HG03135 (cell line): Measurements from ENCODE around the gene SPA17.

Experiments
- ATAC-seq: cut with Tn5 transposase; IDR thresholded peaks from one replicate; pipeline ENCODE4 v1.9.1; 2021; ENCODE audit warnings: mild to moderate bottlenecking, moderate library complexity; ENCODE audit not compliant: unreplicated experiment

Gene SPA17

GRCh38 chr11:124661553-124661952 lies 12.2 kb upstream of the SPA17 start:
- ATAC-seq = no peak

- no peak for ATAC-seq
Observed at GRCh38 chr11:124662106-124662505, 11.6 kb upstream of the SPA17 start.

DNA sequence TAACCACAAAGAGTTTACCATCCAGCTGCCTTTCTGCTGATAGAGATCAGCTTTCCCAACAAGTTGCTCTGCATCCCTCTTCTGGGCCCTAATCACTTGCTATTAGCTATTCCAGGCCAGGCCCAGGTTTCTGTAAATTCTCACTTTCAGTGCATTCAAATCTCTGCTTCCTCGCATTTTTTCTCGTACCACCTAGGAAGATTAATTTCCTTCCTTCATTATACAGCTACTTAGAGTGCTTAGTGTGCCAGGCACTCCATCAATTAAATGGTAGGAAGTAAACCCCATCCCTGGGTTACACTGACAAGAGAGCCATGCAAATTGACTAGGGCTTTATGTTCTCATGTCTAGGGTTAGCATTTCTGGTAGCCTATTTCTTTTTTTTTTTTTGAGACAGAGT lies 9.8 kb upstream of the SPA17 start:
- ATAC-seq = no peak

DNA sequence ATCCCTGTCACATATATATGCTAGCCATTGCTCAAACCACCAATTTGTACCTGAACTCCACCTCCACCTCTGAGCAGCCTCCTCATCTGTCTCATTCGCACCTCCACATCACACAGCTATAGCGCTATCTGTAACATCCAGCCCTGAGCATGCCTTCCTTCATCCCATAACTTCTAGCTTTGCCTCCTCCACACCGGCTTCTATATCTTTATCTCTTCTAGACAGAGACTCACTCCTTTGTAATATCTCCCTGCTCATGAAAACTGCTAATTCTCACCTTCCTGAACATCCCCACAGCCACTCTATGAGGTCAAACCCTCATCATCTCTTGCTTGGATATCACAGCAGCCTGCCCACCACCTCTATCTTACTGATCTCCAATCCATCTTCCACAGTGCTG lies 6.1 kb upstream of the SPA17 start:
- no peak for ATAC-seq

GRCh38 chr11:124669193-124669592 lies 4.5 kb upstream of the SPA17 start:
- no peak for ATAC-seq

GRCh38 chr11:124670732-124671131 lies 3.0 kb upstream of the SPA17 start:
- ATAC-seq = no peak

GRCh38 chr11:124672536-124673215 lies 1.0 kb upstream of the SPA17 start:
- ATAC-seq = no peak

DNA sequence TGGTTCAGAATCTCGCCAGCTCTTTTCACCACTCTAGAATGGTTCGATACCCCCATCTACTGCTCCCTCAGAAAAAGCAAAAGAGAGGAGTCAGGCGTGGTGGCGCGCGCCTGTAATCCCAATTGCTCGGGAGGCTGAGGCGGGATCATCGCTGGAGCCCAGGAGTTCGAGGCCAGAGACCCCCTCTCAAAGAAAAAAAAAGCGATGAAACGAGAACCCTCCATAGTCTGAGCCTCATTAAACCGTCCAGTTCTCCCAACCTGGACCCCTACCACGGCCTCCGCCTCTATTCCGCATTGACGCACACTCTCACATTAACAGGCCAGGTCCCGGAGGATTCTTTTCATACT lies 439 bp downstream of the SPA17 start:
- ATAC-seq = no peak

GRCh38 chr11:124674571-124674970 lies 867 bp downstream of the SPA17 start:
- no peak for ATAC-seq

GRCh38 chr11:124676386-124676785 lies 2.7 kb downstream of the SPA17 start:
- no peak for ATAC-seq

GRCh38 chr11:124678416-124678815 lies 4.7 kb downstream of the SPA17 start:
- ATAC-seq = no peak

GRCh38 chr11:124681421-124681820 lies 7.7 kb downstream of the SPA17 start:
- ATAC-seq = no peak

DNA sequence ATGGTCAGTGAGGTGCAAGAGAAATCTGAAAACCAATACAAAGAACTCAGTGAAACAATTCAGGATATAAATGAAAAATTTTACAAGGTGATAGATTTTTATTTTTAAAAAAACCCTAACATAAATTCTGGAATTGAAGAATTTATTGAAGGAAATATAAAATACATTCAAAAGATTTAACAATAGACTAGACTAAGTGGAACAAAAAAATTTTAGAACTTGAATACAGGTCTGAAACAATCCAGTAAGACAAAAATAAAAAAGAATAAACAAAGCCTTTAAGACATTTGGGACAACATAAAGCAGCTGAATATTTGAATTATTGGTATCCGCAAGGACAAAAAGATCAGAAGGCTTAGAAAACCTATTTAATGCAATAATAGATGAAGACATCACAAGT lies 8.7 kb downstream of the SPA17 start:
- no peak for ATAC-seq

GRCh38 chr11:124693142-124693541 lies 19.4 kb downstream of the SPA17 start:
- ATAC-seq = no peak

- no peak for ATAC-seq
Observed at GRCh38 chr11:124699547-124699946, 25.8 kb downstream of the SPA17 start.

DNA sequence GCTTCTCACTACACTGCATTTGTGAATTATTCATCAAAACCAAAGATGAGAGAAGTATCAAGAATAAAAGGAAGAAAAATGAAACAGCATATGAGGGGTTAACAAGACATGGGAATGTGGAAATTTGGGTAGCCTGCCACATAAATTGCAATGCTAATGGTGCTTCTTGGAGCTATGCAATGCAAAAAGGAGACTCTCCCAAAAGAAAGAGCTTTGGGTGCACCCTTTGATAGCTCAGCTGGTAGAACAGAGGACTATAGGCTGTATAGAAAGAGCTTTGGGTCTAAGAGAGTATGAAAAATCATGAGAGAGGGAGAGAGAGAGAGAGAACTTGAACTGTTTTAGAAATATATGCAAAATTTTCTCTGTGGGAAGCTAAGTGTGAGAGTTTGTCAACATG lies 26.3 kb downstream of the SPA17 start:
- ATAC-seq = no peak

GRCh38 chr11:124707829-124708228 lies 34.1 kb downstream of the SPA17 start:
- no peak for ATAC-seq

- ATAC-seq = no peak
Observed at GRCh38 chr11:124712392-124712791, 38.7 kb downstream of the SPA17 start.

- ATAC-seq = no peak
Observed at GRCh38 chr11:124716591-124716990, 42.9 kb downstream of the SPA17 start.

GRCh38 chr11:124717421-124717785 lies 43.7 kb downstream of the SPA17 start:
- no peak for ATAC-seq

- no peak for ATAC-seq
Observed at GRCh38 chr11:124717786-124718651, 44.3 kb downstream of the SPA17 start.

- ATAC-seq = no peak
Observed at GRCh38 chr11:124718801-124719200, 45.1 kb downstream of the SPA17 start.

DNA sequence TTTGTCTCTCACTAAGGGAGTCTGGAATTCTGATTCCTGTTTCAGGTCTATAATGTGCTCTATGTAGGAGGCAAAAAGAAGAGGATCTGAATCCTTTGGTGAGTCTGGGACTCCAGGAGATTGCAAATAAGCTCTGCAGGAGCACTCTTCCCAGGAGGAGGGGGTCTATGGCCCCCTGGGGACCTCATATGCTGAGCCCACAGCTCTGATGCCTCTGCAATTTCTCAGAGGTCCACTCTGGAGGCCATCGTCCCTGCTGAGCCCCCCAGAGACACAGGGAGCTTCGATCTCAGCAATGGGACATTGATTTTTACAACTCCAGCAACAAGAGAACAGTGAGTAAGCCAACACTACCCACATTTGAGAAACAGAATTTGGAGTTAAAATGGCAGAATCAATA lies 45.8 kb downstream of the SPA17 start:
- no peak for ATAC-seq
